CD4-positive, alpha-beta T cell (primary cell): ENCODE data around the gene ICA1. TPM values are rescaled to one million over a fixed set of nuclear protein-coding genes. Genes with fewer than 3 reads are reported as not detected.

Experiments
- ATAC-seq: fragments of 200-7000 bp; cut with Tn5 transposase; one replicate; pipeline ENCODE4 v1.10.0; 2022; ENCODE audit warnings: mild to moderate bottlenecking; ENCODE audit not compliant: poor library complexity
- CTCF ChIA-PET: fragments of 350-600 bp; sonication (Branson Sonifier 250); formaldehyde crosslinking; loops from one replicate; lab custom pipeline; 2021; ENCODE audit warnings: antibody characterized with exemption, inconsistent platforms; lab: Charles Lee
- POLR2A ChIA-PET: fragments of 350-600 bp; sonication (Branson Sonifier 250); formaldehyde crosslinking; loops from one replicate; lab custom pipeline; 2021; ENCODE audit warnings: antibody characterized with exemption, inconsistent platforms; lab: Charles Lee
- DNase-seq, 14 experiments: peaks; one replicate each; pipeline ENCODE4 v3.0.0-alpha.2; 2013 to 2020; ENCODE audit warnings: mixed read lengths in 2 of 14
- H3K27ac ChIP-seq, 2 donors: one replicate each; pipeline versions ENCODE4 v1.5.1 to v1.7.0; 2013; ENCODE audit warnings: low read length in 2 of 2, low read depth in 1 of 2, mild to moderate bottlenecking in 1 of 2
- H3K27me3 ChIP-seq, 2 experiments: 1 replicate in 1 of 2; 2 replicates in 1 of 2; pipeline versions ENCODE4 v1.6.1 to v1.7.0; 2013; ENCODE audit warnings: low read length in 2 of 2, control low read depth in 1 of 2, mild to moderate bottlenecking in 1 of 2, moderate library complexity in 1 of 2; ENCODE audit not compliant: insufficient read depth in 2 of 2, control insufficient read depth in 1 of 2
- H3K36me3 ChIP-seq: one replicate; pipeline ENCODE4 v1.6.1; 2013; ENCODE audit warnings: low read length, control low read depth; ENCODE audit not compliant: insufficient read depth
- H3K4me1 ChIP-seq: one replicate; pipeline ENCODE4 v1.6.1; 2013; ENCODE audit warnings: low read length, control low read depth; ENCODE audit not compliant: insufficient read depth
- H3K4me3 ChIP-seq: one replicate; pipeline ENCODE4 v1.5.1; 2013; ENCODE audit warnings: mild to moderate bottlenecking, low read length, moderate library complexity
- H3K9me3 ChIP-seq, 2 experiments: 1 replicate in 1 of 2; 2 replicates in 1 of 2; pipeline versions ENCODE4 v1.6.1 to v1.7.0; 2013; ENCODE audit warnings: low read length in 2 of 2, mild to moderate bottlenecking in 2 of 2, control low read depth in 1 of 2, moderate library complexity in 1 of 2; ENCODE audit not compliant: control insufficient read depth in 1 of 2, insufficient read depth in 1 of 2
- H3K27ac Mint-ChIP-seq: one replicate; pipeline ENCODE4 v1.8.0; 2020; ENCODE audit warnings: mixed read lengths
- H3K27me3 Mint-ChIP-seq: one replicate; pipeline ENCODE4 v1.8.0; 2021; ENCODE audit warnings: mixed read lengths
- H3K36me3 Mint-ChIP-seq: one replicate; pipeline ENCODE4 v1.8.0; 2021; ENCODE audit warnings: low read depth, mixed read lengths
- H3K4me1 Mint-ChIP-seq: one replicate; pipeline ENCODE4 v1.8.0; 2021; ENCODE audit warnings: low read depth, mixed read lengths
- H3K4me3 Mint-ChIP-seq: one replicate; pipeline ENCODE4 v1.8.0; 2020; ENCODE audit warnings: mild to moderate bottlenecking, mixed read lengths
- H3K9me3 Mint-ChIP-seq: one replicate; pipeline ENCODE4 v1.8.0; 2020; ENCODE audit warnings: mixed read lengths
- intact Hi-C, 2 experiments: fragments of 100-400 bp; cut with DNase I in 1 of 2; cut with micrococcal nuclease in 1 of 2; formaldehyde crosslinking; loops; one replicate each; pipeline versions ENCODE4 v1.15.1 to v1.9.0; 2023 to 2025; cut with DNase I, micrococcal nuclease
- total RNA-seq, 174 experiments: library from RNA in 2 of 174; stranded (reverse) in 2 of 174; gene quantifications; one replicate each; pipeline ENCODE4 v1.2.3 and lab custom pipeline; 2021 to 2026
- TF ChIP-seq, protein P1 (sequence below): fragments of 200-600 bp; IDR thresholded peaks from one replicate; pipeline ENCODE4 v1.8.0; 2022; ENCODE audit warnings: antibody characterized with exemption, mild to moderate bottlenecking

The ICA1 gene
- total RNA-seq, 2 experiments from 2014 or later = 0.95 to 1.7 TPM

DNA sequence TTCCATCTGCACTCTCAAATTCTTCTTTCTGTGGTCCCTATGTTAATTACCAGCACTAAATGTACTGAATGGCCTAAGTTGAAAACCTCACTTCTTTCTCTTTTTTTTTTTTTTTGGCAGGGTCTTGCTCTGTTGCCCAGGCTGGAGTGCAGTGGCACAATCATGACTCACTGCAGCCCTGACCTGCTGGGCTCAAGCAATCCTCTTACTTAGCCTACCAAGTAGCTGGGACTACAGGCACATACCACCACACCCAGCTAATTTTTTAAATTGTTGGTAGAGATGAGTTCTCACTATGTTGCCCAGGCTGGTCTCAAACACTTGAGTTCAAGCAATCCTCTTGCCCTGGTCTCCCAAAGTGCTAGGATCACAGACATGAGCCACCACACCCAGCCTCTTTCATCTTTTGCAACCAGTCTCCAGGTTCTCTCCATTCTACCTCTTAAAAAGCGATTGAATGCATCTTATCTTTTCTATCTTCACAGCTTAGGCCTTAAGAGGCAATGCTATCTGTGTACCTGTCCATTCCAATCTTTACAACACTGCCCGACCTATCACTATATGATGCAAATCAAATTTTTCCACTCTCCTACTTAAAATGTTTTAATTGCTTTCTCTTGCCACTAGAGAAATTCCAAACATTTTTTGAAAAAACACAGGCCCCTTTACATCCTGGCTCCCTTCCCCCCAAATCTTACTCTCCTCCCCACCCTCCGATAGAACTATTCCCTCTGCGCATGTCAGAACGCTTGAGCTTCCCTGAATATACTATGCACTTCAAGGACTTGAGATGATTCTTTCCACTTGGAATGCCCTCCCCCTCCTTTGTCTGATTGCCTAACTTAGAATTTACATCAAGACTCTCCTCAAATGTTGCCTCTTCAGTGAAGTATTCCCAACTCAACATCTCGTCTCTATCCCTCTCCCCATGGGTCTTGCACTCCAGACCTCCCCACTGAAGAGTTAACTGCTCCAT is 6.0 kb downstream of the ICA1 start:
- Mint-ChIP-seq H3K9me3 (no peaks in the 10 kb centered on the region), H3K4me3 (no peak overlapping the region), H3K27me3 (peaks cover 5% of the 10 kb centered on the region), H3K4me1 (peaks cover 5% of the 10 kb centered on the region), H3K27ac (no peak overlapping the region), H3K36me3 (no peaks in the 10 kb centered on the region)
- no peak overlapping the region for H3K27ac ChIP-seq
- H3K36me3 ChIP-seq = no peaks in the 10 kb centered on the region
- peaks cover 2 to 21% of the 10 kb centered on the region in 2 experiments for H3K27me3 ChIP-seq
- DNase-seq = no peak
- no peaks in the 10 kb centered on the region for H3K9me3 ChIP-seq
- intact Hi-C loops = no loop called here
- POLR2A ChIA-PET = no interaction called here
- CTCF ChIA-PET = no interaction called here
- TF ChIP-seq, protein P1, sequence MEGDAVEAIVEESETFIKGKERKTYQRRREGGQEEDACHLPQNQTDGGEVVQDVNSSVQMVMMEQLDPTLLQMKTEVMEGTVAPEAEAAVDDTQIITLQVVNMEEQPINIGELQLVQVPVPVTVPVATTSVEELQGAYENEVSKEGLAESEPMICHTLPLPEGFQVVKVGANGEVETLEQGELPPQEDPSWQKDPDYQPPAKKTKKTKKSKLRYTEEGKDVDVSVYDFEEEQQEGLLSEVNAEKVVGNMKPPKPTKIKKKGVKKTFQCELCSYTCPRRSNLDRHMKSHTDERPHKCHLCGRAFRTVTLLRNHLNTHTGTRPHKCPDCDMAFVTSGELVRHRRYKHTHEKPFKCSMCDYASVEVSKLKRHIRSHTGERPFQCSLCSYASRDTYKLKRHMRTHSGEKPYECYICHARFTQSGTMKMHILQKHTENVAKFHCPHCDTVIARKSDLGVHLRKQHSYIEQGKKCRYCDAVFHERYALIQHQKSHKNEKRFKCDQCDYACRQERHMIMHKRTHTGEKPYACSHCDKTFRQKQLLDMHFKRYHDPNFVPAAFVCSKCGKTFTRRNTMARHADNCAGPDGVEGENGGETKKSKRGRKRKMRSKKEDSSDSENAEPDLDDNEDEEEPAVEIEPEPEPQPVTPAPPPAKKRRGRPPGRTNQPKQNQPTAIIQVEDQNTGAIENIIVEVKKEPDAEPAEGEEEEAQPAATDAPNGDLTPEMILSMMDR = no peak
- no peak overlapping the region for H3K4me3 ChIP-seq
- peaks cover under 1% of the 10 kb centered on the region for H3K4me1 ChIP-seq
- no peak for ATAC-seq

DNA sequence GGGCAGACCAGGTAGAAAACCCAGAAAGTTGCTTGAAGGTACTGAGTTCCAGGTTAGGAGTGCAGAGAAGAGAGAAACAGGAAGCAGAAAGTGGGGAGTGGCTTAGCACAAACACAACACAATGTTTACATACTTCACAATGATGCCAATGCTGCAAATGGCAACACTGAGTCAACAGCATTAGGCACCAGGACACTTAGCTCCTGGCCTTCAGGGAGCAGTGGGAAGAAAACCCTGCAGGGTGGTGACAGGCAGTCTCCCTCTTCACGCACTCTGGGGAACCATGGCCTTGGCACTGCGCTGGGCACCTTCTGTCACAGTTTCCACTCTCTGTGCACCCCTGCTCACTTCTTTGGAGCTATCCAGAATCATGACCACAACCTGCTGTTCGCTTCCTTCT is 7.3 kb downstream of the ICA1 start:
- CTCF ChIA-PET = no interaction called here
- POLR2A ChIA-PET = no interaction called here

DNA sequence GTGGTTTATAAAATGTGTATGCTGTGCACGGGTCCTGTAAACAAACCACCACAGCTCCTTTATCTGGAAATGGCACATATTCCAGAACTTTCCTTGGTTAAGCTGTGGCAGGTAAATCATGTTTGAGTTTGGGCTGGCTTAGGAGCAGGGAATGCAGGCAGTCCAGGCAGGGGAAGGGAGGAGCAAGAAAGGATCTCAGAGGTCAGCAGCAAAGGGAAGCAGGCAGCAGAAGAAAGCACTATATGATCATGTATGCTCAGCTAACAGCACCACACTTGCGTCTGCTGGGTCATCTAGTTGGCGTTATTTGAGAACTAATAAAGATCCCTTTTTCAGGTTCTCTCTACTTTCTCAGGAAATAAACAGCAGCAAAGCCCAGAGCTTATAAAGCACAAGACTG is 7.8 kb downstream of the ICA1 start:
- ChIA-PET CTCF (no interaction called here), POLR2A (no interaction called here)
- no peak overlapping the region for H3K27ac ChIP-seq

More for the DNA sequence above, 7.3 kb downstream of the ICA1 start:
- Mint-ChIP-seq H3K4me1 (no peaks in the 10 kb centered on the region), H3K9me3 (no peaks in the 10 kb centered on the region), H3K27me3 (peaks cover 8% of the 10 kb centered on the region), H3K27ac (no peak overlapping the region), H3K4me3 (no peak overlapping the region), H3K36me3 (no peaks in the 10 kb centered on the region)
- H3K27me3 ChIP-seq = peaks cover 2 to 12% of the 10 kb centered on the region in 2 experiments
- H3K36me3 ChIP-seq = no peaks in the 10 kb centered on the region
- TF ChIP-seq, protein P1 = no peak
- H3K9me3 ChIP-seq = no peaks in the 10 kb centered on the region
- no peak overlapping the region for H3K27ac ChIP-seq
- ATAC-seq (no peak), DNase-seq (no peak)
- no peaks in the 10 kb centered on the region for H3K4me1 ChIP-seq
- H3K4me3 ChIP-seq = no peak overlapping the region
- intact Hi-C loops = no loop called here

More for the DNA sequence above, 7.8 kb downstream of the ICA1 start:
- no peaks in the 10 kb centered on the region for H3K4me1 ChIP-seq
- TF ChIP-seq, protein P1 = no peak
- Mint-ChIP-seq H3K36me3 (no peaks in the 10 kb centered on the region), H3K27me3 (peaks cover 12% of the 10 kb centered on the region), H3K27ac (no peak overlapping the region), H3K9me3 (no peaks in the 10 kb centered on the region), H3K4me1 (no peaks in the 10 kb centered on the region), H3K4me3 (no peak overlapping the region)
- DNase-seq = no peak
- intact Hi-C loops = no loop called here
- no peaks in the 10 kb centered on the region for H3K9me3 ChIP-seq
- no peaks in the 10 kb centered on the region for H3K36me3 ChIP-seq
- no peak for ATAC-seq
- H3K27me3 ChIP-seq = peaks cover 3 to 9% of the 10 kb centered on the region in 2 experiments
- no peak overlapping the region for H3K4me3 ChIP-seq
